Activated CD4-positive, alpha-beta memory T cell treated with anti-CD3 and anti-CD28 coated beads, Interleukin-2, amount 10 ng/mL, durations not matched to agents 7 days and 5 days (primary cell): ENCODE results near the gene FAM20C. TPM values are rescaled to one million over a fixed set of nuclear protein-coding genes. Genes with fewer than 3 reads are reported as not detected.
"Not testable (repeated sequence)": the region's sequence is repeated elsewhere in the genome, so short reads cannot be mapped to it uniquely, and the experiment has no call there.

Experiments
- CTCF ChIA-PET: fragments of 350-600 bp; sonication (Branson Sonifier 250); formaldehyde crosslinking; loops from one replicate; lab custom pipeline; 2021; ENCODE audit warnings: antibody characterized with exemption, inconsistent platforms; lab: Charles Lee
- POLR2A ChIA-PET: fragments of 350-600 bp; sonication (Branson Sonifier 250); formaldehyde crosslinking; loops from one replicate; lab custom pipeline; 2021; ENCODE audit warnings: antibody characterized with exemption; lab: Charles Lee
- DNase-seq: peaks from one replicate; pipeline ENCODE4 v3.0.0-alpha.2; 2020
- H3K27ac Mint-ChIP-seq: one replicate; pipeline ENCODE4 v1.8.0; 2021; ENCODE audit warnings: mild to moderate bottlenecking, mixed read lengths
- H3K27me3 Mint-ChIP-seq: one replicate; pipeline ENCODE4 v1.8.0; 2021; ENCODE audit warnings: mixed read lengths
- H3K36me3 Mint-ChIP-seq: one replicate; pipeline ENCODE4 v1.8.0; 2021; ENCODE audit warnings: low read depth, mixed read lengths
- H3K4me1 Mint-ChIP-seq: one replicate; pipeline ENCODE4 v1.8.0; 2021; ENCODE audit warnings: mixed read lengths
- H3K4me3 Mint-ChIP-seq: one replicate; pipeline ENCODE4 v1.8.0; 2021; ENCODE audit warnings: mild to moderate bottlenecking, mixed read lengths
- H3K9me3 Mint-ChIP-seq: one replicate; pipeline ENCODE4 v1.8.0; 2021; ENCODE audit warnings: mixed read lengths
- total RNA-seq, 2 experiments: library from RNA; stranded (reverse); gene quantifications; one replicate each; pipeline ENCODE4 v1.2.3, GENCODE V29; 2021

FAM20C gene
- total RNA-seq, 2 experiments from 2014 or later: 0.13 TPM; not detected in 1

GRCh38 chr7:293681-294439 lies 101.5 kb downstream of the FAM20C start:
- H3K27ac Mint-ChIP-seq: no peak overlapping the region
- peaks cover 18% of the 10 kb centered on the region for H3K27me3 Mint-ChIP-seq
- H3K4me1 Mint-ChIP-seq: no peaks in the 10 kb centered on the region
- no peaks in the 10 kb centered on the region for H3K36me3 Mint-ChIP-seq
- H3K4me3 Mint-ChIP-seq: no peak overlapping the region
- ChIA-PET POLR2A (no interaction called here), CTCF (no interaction called here)
- H3K9me3 Mint-ChIP-seq: no peaks in the 10 kb centered on the region
- no peak for DNase-seq

- POLR2A ChIA-PET: no interaction called here
- no peak overlapping the region for H3K27ac Mint-ChIP-seq
- no peaks in the 10 kb centered on the region for H3K4me1 Mint-ChIP-seq
- no peaks in the 10 kb centered on the region for H3K9me3 Mint-ChIP-seq
- H3K36me3 Mint-ChIP-seq: no peaks in the 10 kb centered on the region
- CTCF ChIA-PET: no interaction called here
- peaks cover 15% of the 10 kb centered on the region for H3K27me3 Mint-ChIP-seq
- H3K4me3 Mint-ChIP-seq: no peak overlapping the region
- DNase-seq: no peak
Observed at GRCh38 chr7:294440-295154, 102.2 kb downstream of the FAM20C start.

GRCh38 chr7:295155-296154 lies 103.1 kb downstream of the FAM20C start:
- H3K4me1 Mint-ChIP-seq: no peaks in the 10 kb centered on the region
- H3K27ac Mint-ChIP-seq: no peak overlapping the region
- DNase-seq: no peak
- peaks cover 14% of the 10 kb centered on the region for H3K27me3 Mint-ChIP-seq
- CTCF ChIA-PET: no interaction called here
- POLR2A ChIA-PET: no interaction called here
- no peaks in the 10 kb centered on the region for H3K9me3 Mint-ChIP-seq
- H3K4me3 Mint-ChIP-seq: no peak overlapping the region
- no peaks in the 10 kb centered on the region for H3K36me3 Mint-ChIP-seq

GRCh38 chr7:296373-296945 lies 104.1 kb downstream of the FAM20C start:
- no peak for DNase-seq
- no peak overlapping the region for H3K27ac Mint-ChIP-seq
- peaks cover 14% of the 10 kb centered on the region for H3K27me3 Mint-ChIP-seq
- H3K36me3 Mint-ChIP-seq: no peaks in the 10 kb centered on the region
- CTCF ChIA-PET: no interaction called here
- H3K9me3 Mint-ChIP-seq: no peaks in the 10 kb centered on the region
- POLR2A ChIA-PET: no interaction called here
- no peaks in the 10 kb centered on the region for H3K4me1 Mint-ChIP-seq
- no peak overlapping the region for H3K4me3 Mint-ChIP-seq

GRCh38 chr7:297141-297540 lies 104.8 kb downstream of the FAM20C start:
- H3K4me1 Mint-ChIP-seq, H3K27ac Mint-ChIP-seq, DNase-seq, H3K4me3 Mint-ChIP-seq, H3K27me3 Mint-ChIP-seq, H3K9me3 Mint-ChIP-seq, POLR2A ChIA-PET, H3K36me3 Mint-ChIP-seq, CTCF ChIA-PET: not testable (repeated sequence)

GRCh38 chr7:297611-298374 lies 105.4 kb downstream of the FAM20C start:
- ChIA-PET POLR2A (no interaction called here), CTCF (no interaction called here)
- Mint-ChIP-seq H3K4me3 (no peak overlapping the region), H3K4me1 (no peaks in the 10 kb centered on the region), H3K27ac (no peak overlapping the region), H3K9me3 (no peaks in the 10 kb centered on the region), H3K36me3 (no peaks in the 10 kb centered on the region), H3K27me3 (peaks cover 5% of the 10 kb centered on the region)
- DNase-seq: no peak

GRCh38 chr7:298375-298702 lies 106.0 kb downstream of the FAM20C start:
- Mint-ChIP-seq H3K4me3 (no peak overlapping the region), H3K9me3 (no peaks in the 10 kb centered on the region), H3K36me3 (no peaks in the 10 kb centered on the region), H3K4me1 (no peaks in the 10 kb centered on the region), H3K27ac (no peak overlapping the region), H3K27me3 (no peaks in the 10 kb centered on the region)
- CTCF ChIA-PET: no interaction called here
- no peak for DNase-seq
- POLR2A ChIA-PET: no interaction called here

- Mint-ChIP-seq H3K9me3 (no peaks in the 10 kb centered on the region), H3K36me3 (no peaks in the 10 kb centered on the region), H3K27ac (no peak overlapping the region), H3K27me3 (no peaks in the 10 kb centered on the region), H3K4me1 (no peaks in the 10 kb centered on the region), H3K4me3 (no peak overlapping the region)
- CTCF ChIA-PET: no interaction called here
- DNase-seq: no peak
- POLR2A ChIA-PET: no interaction called here
Observed at GRCh38 chr7:298743-299142, 106.4 kb downstream of the FAM20C start.

GRCh38 chr7:299169-299568 lies 106.8 kb downstream of the FAM20C start:
- Mint-ChIP-seq H3K4me1 (no peaks in the 10 kb centered on the region), H3K9me3 (no peaks in the 10 kb centered on the region), H3K4me3 (no peak overlapping the region), H3K27ac (no peak overlapping the region), H3K27me3 (no peaks in the 10 kb centered on the region), H3K36me3 (no peaks in the 10 kb centered on the region)
- POLR2A ChIA-PET: no interaction called here
- CTCF ChIA-PET: no interaction called here
- no peak for DNase-seq

- peaks cover 4% of the 10 kb centered on the region for H3K9me3 Mint-ChIP-seq
- no peaks in the 10 kb centered on the region for H3K4me1 Mint-ChIP-seq
- DNase-seq: no peak
- no peak overlapping the region for H3K4me3 Mint-ChIP-seq
- H3K36me3 Mint-ChIP-seq: no peaks in the 10 kb centered on the region
- CTCF ChIA-PET: no interaction called here
- no peaks in the 10 kb centered on the region for H3K27me3 Mint-ChIP-seq
- no peak overlapping the region for H3K27ac Mint-ChIP-seq
- POLR2A ChIA-PET: no interaction called here
Observed at GRCh38 chr7:299628-300027, 107.3 kb downstream of the FAM20C start.

GRCh38 chr7:300048-300447 lies 107.7 kb downstream of the FAM20C start:
- Mint-ChIP-seq H3K9me3 (peaks cover 7% of the 10 kb centered on the region), H3K4me1 (no peaks in the 10 kb centered on the region), H3K27me3 (no peaks in the 10 kb centered on the region), H3K27ac (no peak overlapping the region), H3K36me3 (no peaks in the 10 kb centered on the region), H3K4me3 (no peak overlapping the region)
- DNase-seq: no peak
- CTCF ChIA-PET: no interaction called here
- POLR2A ChIA-PET: no interaction called here

- no peaks in the 10 kb centered on the region for H3K36me3 Mint-ChIP-seq
- DNase-seq: no peak
- H3K27ac Mint-ChIP-seq: no peak overlapping the region
- H3K27me3 Mint-ChIP-seq: no peaks in the 10 kb centered on the region
- POLR2A ChIA-PET: no interaction called here
- no peaks in the 10 kb centered on the region for H3K4me1 Mint-ChIP-seq
- no peak overlapping the region for H3K4me3 Mint-ChIP-seq
- H3K9me3 Mint-ChIP-seq: peaks cover 7% of the 10 kb centered on the region
- CTCF ChIA-PET: no interaction called here
Observed at GRCh38 chr7:300546-301290, 108.3 kb downstream of the FAM20C start.
